Lung (tissue), 16 donors: Measurements from ENCODE around the gene RNF144A. TPM values are rescaled to one million over a fixed set of nuclear protein-coding genes. Genes with fewer than 3 reads are reported as not detected.

Source experiments
- ATAC-seq: fragments of 200-7000 bp; cut with Tn5 transposase; one replicate; pipeline ENCODE4 v1.9.1; 2020; ENCODE audit warnings: moderate number of reproducible peaks; ENCODE audit not compliant: insufficient read depth, low FRiP score
- DNase-seq, 3 donors: peaks; one replicate each; pipeline ENCODE4 v3.0.0-alpha.2; 2013 to 2017
- H3K27ac ChIP-seq, 2 donors: one replicate each; pipeline ENCODE4 v1.5.1; 2013; ENCODE audit warnings: mild to moderate bottlenecking in 2 of 2, moderate library complexity in 2 of 2, control low read depth in 1 of 2, inconsistent platforms in 1 of 2, low read depth in 1 of 2, low read length in 1 of 2
- H3K27me3 ChIP-seq, 3 donors: one replicate each; pipeline ENCODE4 v1.5.1; 2013; ENCODE audit warnings: low read length in 2 of 3; ENCODE audit not compliant: control insufficient read depth in 3 of 3, insufficient read depth in 3 of 3
- H3K36me3 ChIP-seq, 4 donors: one replicate each; pipeline ENCODE4 v1.5.1; 2013; ENCODE audit warnings: low read length in 4 of 4, mild to moderate bottlenecking in 1 of 4, moderate library complexity in 1 of 4; ENCODE audit not compliant: control insufficient read depth in 4 of 4, insufficient read depth in 4 of 4
- H3K4me1 ChIP-seq, 5 donors: one replicate each; pipeline ENCODE4 v1.5.1; 2013; ENCODE audit warnings: low read length in 5 of 5, mild to moderate bottlenecking in 2 of 5, moderate library complexity in 1 of 5; ENCODE audit not compliant: control insufficient read depth in 5 of 5, insufficient read depth in 5 of 5
- H3K4me3 ChIP-seq: one replicate; pipeline ENCODE4 v1.5.1; 2013; ENCODE audit warnings: mild to moderate bottlenecking, control low read depth, moderate library complexity
- H3K9ac ChIP-seq, 2 donors: one replicate each; pipeline ENCODE4 v1.5.1; 2013; ENCODE audit warnings: low read length in 2 of 2, control low read depth in 1 of 2; ENCODE audit not compliant: insufficient read depth in 1 of 2
- H3K9me3 ChIP-seq, 4 donors: one replicate each; pipeline ENCODE4 v1.5.1; 2013; ENCODE audit warnings: low read length in 3 of 4, mild to moderate bottlenecking in 1 of 4, moderate library complexity in 1 of 4; ENCODE audit not compliant: control insufficient read depth in 4 of 4, insufficient read depth in 3 of 4
- CTCF ChIP-seq: IDR thresholded peaks from 2 replicates; pipeline ENCODE4 v1.5.1; 2012; ENCODE audit warnings: mild to moderate bottlenecking; ENCODE audit errors: control extremely low read depth, extremely low read depth
- WGBS, 2 donors: extraction: QIAGEN DNeasy Blood & Tissue Kit; methylation state at CpG; one replicate each; pipeline ENCODE4 v1.1.7; 2013; 5-methylcytosine and 5-hydroxymethylcytosine counted together
- long read RNA-seq, 5 donors: transcript quantifications; one replicate each; lab custom pipeline, GENCODE V29; 2026
- polyA plus RNA-seq, 2 donors: library from polyadenylated mRNA; stranded (reverse); fragments of 200-250 nt; gene quantifications; one replicate each; pipeline ENCODE4 v1.2.1, GENCODE V29; 2013
- total RNA-seq, 2 donors: library from RNA; depleted of rRNA in 1 of 2; stranded (reverse); fragments of >200 nt in 1 of 2; gene quantifications; one replicate each; pipeline ENCODE4 v1.2.1, GENCODE V29; 2014 to 2021
- donor health status: control.
- donor health status: control.
- donor health status: Bipolar disorder and iron deficiency.
- donor health status: healthy.
- donor health status: DM: yes; HTN: yes; CAD: no.

RNF144A gene
- 10 to 100 TPM in 1 of 2 donors, 1 to 10 TPM in 1; 8.4 to 25.3 TPM for total RNA-seq
- polyA plus RNA-seq, result 1 to 10 TPM; 2.7 to 3.2 TPM
- long read RNA-seq, donor 1, full-length matches to known transcripts, result 5 of 5 reads
- long read RNA-seq, donor 1, partial matches to known transcripts, result 0 of 5 reads
- long read RNA-seq, donor 1, other reads (novel, unspliced or antisense), result 0 of 5 reads
- long read RNA-seq, donor 2, full-length matches to known transcripts, result 1 of 1 reads
- long read RNA-seq, donor 2, partial matches to known transcripts, result 0 of 1 reads
- long read RNA-seq, donor 2, other reads (novel, unspliced or antisense), result 0 of 1 reads
- long read RNA-seq, donor 3, full-length matches to known transcripts, result 2 of 2 reads
- long read RNA-seq, donor 3, partial matches to known transcripts, result 0 of 2 reads
- long read RNA-seq, donor 3, other reads (novel, unspliced or antisense), result 0 of 2 reads
- long read RNA-seq, donor 4, result 0 reads
- long read RNA-seq, donor 5, full-length matches to known transcripts, result 6 of 6 reads
- long read RNA-seq, donor 5, partial matches to known transcripts, result 0 of 6 reads
- long read RNA-seq, donor 5, other reads (novel, unspliced or antisense), result 0 of 6 reads

GRCh38 chr2:6917071-6917760 lies at the start of gene RNF144A:
Gene RNF144A, plus strand, starts transcription at chr2:6917412. Its CDS starts 79,515 bp downstream, at chr2:6996927.
- DNase-seq, result peak; percentile 73 to 82 (median 80)
- H3K9ac ChIP-seq, result peak within 1 kb of the TSS; percentile 39 to 74
- H3K27me3 ChIP-seq, result no peaks in the 10 kb centered on the region
- no peaks in the 10 kb centered on the region for H3K36me3 ChIP-seq
- H3K4me1 ChIP-seq, result peaks cover 12 to 32% (median 14%) of the 10 kb centered on the region in 5 donors
- peak; percentile 95 for ATAC-seq
- H3K9me3 ChIP-seq, result no peaks in the 10 kb centered on the region
- H3K27ac ChIP-seq, result peak within 1 kb of the TSS; percentile 77 to 85
- WGBS, 2 donors, result 0 to 4% methylated on average over 63 to 90 of the region's 90 CpGs
- H3K4me3 ChIP-seq, result peak within 1 kb of the TSS; percentile 83
- peak; percentile 3 for TF ChIP-seq CTCF

DNA sequence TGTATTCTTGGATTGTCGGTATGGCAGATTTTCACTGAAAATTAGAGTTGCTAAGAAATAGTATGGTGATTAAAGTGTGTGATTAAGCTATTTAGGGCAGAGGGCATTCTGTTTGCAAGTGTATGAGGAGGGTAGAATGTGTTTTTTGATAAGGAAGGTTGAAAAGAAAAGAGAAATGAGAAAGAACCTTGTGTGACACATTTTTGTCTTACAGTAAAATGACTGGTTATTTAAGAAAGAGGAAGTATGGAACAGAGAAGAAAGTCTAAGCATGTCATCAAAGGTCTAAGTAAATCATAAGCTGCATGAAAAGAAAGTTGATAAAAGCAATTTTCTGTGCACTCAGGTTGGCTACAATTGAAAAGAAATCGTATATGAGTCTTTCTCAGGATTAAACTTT lies 44.8 kb upstream of the RNF144A start:
- Histone ChIP-seq H3K9ac (no peak overlapping the region), H3K27ac (no peak overlapping the region), H3K36me3 (peaks cover 0 to 3% (median 0%) of the 10 kb centered on the region in 4 donors), H3K4me3 (no peak overlapping the region), H3K9me3 (peaks cover 0 to 3% (median 0%) of the 10 kb centered on the region in 4 donors), H3K4me1 (peaks cover 0 to 5% (median 3%) of the 10 kb centered on the region in 5 donors), H3K27me3 (no peaks in the 10 kb centered on the region)
- 53 to 82% methylated on average over 2 of the region's 2 CpGs for WGBS, 2 donors
- no peak for TF ChIP-seq CTCF
- DNase-seq, result no peak
- ATAC-seq, result no peak

GRCh38 chr2:6874032-6874431 lies 43.2 kb upstream of the RNF144A start:
- Histone ChIP-seq H3K27me3 (no peaks in the 10 kb centered on the region), H3K4me1 (peaks cover 0 to 8% (median 3%) of the 10 kb centered on the region in 5 donors), H3K4me3 (no peak overlapping the region), H3K9ac (no peak overlapping the region), H3K27ac (no peak overlapping the region), H3K36me3 (peaks cover 0 to 2% (median 0%) of the 10 kb centered on the region in 4 donors), H3K9me3 (peaks cover 0 to 3% (median 0%) of the 10 kb centered on the region in 4 donors)
- 98 to 100% methylated on average over 3 of the region's 3 CpGs for WGBS, 2 donors
- no peak for DNase-seq
- no peak for TF ChIP-seq CTCF
- no peak for ATAC-seq
